Breast epithelium (tissue), 4 donors: ENCODE data around the gene HPN. TPM values are rescaled to one million over a fixed set of nuclear protein-coding genes. Genes with fewer than 3 reads are reported as not detected.

ENCODE experiments used
- DNase-seq, 2 donors: peaks; one replicate each; pipeline ENCODE4 v3.0.0-alpha.2; 2019; ENCODE audit warnings: low spot score in 2 of 2
- H3K27ac ChIP-seq, 2 donors: fragments of 200-600 bp; sonication (generic) in 1 of 2; one replicate each; pipeline ENCODE4 v1.5.1; 2016 to 2019; ENCODE audit warnings: mild to moderate bottlenecking in 1 of 2
- H3K27me3 ChIP-seq, 2 donors: fragments of 200-600 bp; sonication (generic) in 1 of 2; one replicate each; pipeline versions ENCODE4 v1.5.1 to v1.6.0; 2017 to 2019; ENCODE audit warnings: control low read depth in 1 of 2, mild to moderate bottlenecking in 1 of 2
- H3K36me3 ChIP-seq: fragments of 200-600 bp; one replicate; pipeline ENCODE4 v1.5.1; 2019
- H3K4me1 ChIP-seq, 2 donors: fragments of 200-600 bp; sonication (generic); one replicate each; pipeline ENCODE4 v1.5.1; 2016 to 2019; ENCODE audit warnings: control low read depth in 1 of 2
- H3K4me3 ChIP-seq, 3 donors: fragments of 200-600 bp; sonication (generic); 1 replicate in 2 of 3; 2 replicates in 1 of 3; pipeline ENCODE4 v1.5.1; 2016 to 2019; ENCODE audit warnings: mild to moderate bottlenecking in 3 of 3, moderate library complexity in 2 of 3
- H3K9me3 ChIP-seq, 2 donors: fragments of 200-600 bp; sonication (generic) in 1 of 2; one replicate each; pipeline ENCODE4 v1.5.1; 2016 to 2019; ENCODE audit warnings: control low read depth in 1 of 2
- CTCF ChIP-seq, 3 donors: fragments of 450-650 bp; IDR thresholded peaks; one replicate each; pipeline ENCODE4 v1.5.1; 2016 to 2017; ENCODE audit warnings: antibody characterized with exemption in 3 of 3, mild to moderate bottlenecking in 3 of 3, moderate library complexity in 3 of 3
- POLR2A ChIP-seq: fragments of 450-650 bp; IDR thresholded peaks from one replicate; pipeline ENCODE4 v1.6.1; 2016; ENCODE audit warnings: antibody characterized with exemption, mild to moderate bottlenecking, moderate library complexity
- POLR2AphosphoS5 ChIP-seq, 3 donors: sonication (generic); formaldehyde crosslinking; IDR thresholded peaks; one replicate each; pipeline ENCODE4 v1.6.1; 2017; ENCODE audit warnings: antibody characterized with exemption in 3 of 3
- intact Hi-C: fragments of 100-400 bp; cut with DNase I; formaldehyde crosslinking; loops from one replicate; pipeline ENCODE4 v1.15.1; 2023; ENCODE audit warnings: low total_unique reads
- total RNA-seq, 3 donors: library from RNA; depleted of rRNA; stranded (reverse); fragments of >200 nt; gene quantifications; one replicate each; pipeline ENCODE4 v1.1.0, GENCODE V29; 2016

The HPN gene
- total RNA-seq, 3 donors from 2014 or later = 1.8 to 18.0 (median 8.5) TPM

GRCh38 chr19:35068941-35069634 lies 27.6 kb downstream of the HPN start:
- TF ChIP-seq CTCF (IDR thresholded peaks at IDR 0.05) = no peak
- no peak for TF ChIP-seq POLR2A
- TF ChIP-seq POLR2AphosphoS5 (IDR thresholded peaks at IDR 0.05) = no peak
- Histone ChIP-seq H3K4me3 (no peak overlapping the region), H3K27ac (no peak overlapping the region), H3K27me3 (no peaks in the 10 kb centered on the region), H3K9me3 (peaks cover 0 to 3% of the 10 kb centered on the region in 2 donors), H3K4me1 (no peaks in the 10 kb centered on the region), H3K36me3 (no peaks in the 10 kb centered on the region)
- intact Hi-C loops = loop anchor here (5.0 kb wide), 1 partner anchor 63 kb away; no protein-coding TSS in a partner anchor
- DNase-seq = no peak

GRCh38 chr19:35069696-35070095 lies 28.2 kb downstream of the HPN start:
- Histone ChIP-seq H3K9me3 (peaks cover 0 to 3% of the 10 kb centered on the region in 2 donors), H3K4me1 (no peaks in the 10 kb centered on the region), H3K4me3 (no peak overlapping the region), H3K27ac (no peak overlapping the region), H3K27me3 (no peaks in the 10 kb centered on the region), H3K36me3 (no peaks in the 10 kb centered on the region)
- intact Hi-C loops = loop anchor here (5.0 kb wide), 1 partner anchor 63 kb away; no protein-coding TSS in a partner anchor
- DNase-seq = no peak
- no peak for TF ChIP-seq POLR2A
- TF ChIP-seq CTCF (IDR thresholded peaks at IDR 0.05) = no peak
- TF ChIP-seq POLR2AphosphoS5 (IDR thresholded peaks at IDR 0.05) = no peak

- no peak for DNase-seq
- Histone ChIP-seq H3K4me1 (no peaks in the 10 kb centered on the region), H3K9me3 (peaks cover 0 to 3% of the 10 kb centered on the region in 2 donors), H3K27ac (no peak overlapping the region), H3K4me3 (no peak overlapping the region), H3K27me3 (no peaks in the 10 kb centered on the region), H3K36me3 (no peaks in the 10 kb centered on the region)
- intact Hi-C loops = no loop called here
- TF ChIP-seq CTCF (IDR thresholded peaks at IDR 0.05) (no peak), POLR2AphosphoS5 (IDR thresholded peaks at IDR 0.05) (no peak), POLR2A (no peak)
These were observed 28.9 kb downstream of the HPN start for GRCh38 chr19:35070471-35070870.

GRCh38 chr19:35073516-35073915 lies 32.0 kb downstream of the HPN start:
- Histone ChIP-seq H3K27me3 (no peaks in the 10 kb centered on the region), H3K4me3 (no peak overlapping the region), H3K36me3 (no peaks in the 10 kb centered on the region), H3K9me3 (peaks cover 0 to 3% of the 10 kb centered on the region in 2 donors), H3K4me1 (no peaks in the 10 kb centered on the region), H3K27ac (no peak overlapping the region)
- no peak for DNase-seq
- no peak for TF ChIP-seq POLR2AphosphoS5 (IDR thresholded peaks at IDR 0.05)
- no peak for TF ChIP-seq POLR2A
- TF ChIP-seq CTCF (IDR thresholded peaks at IDR 0.05) = no peak
- intact Hi-C loops = no loop called here

GRCh38 chr19:35073941-35074340 lies 32.4 kb downstream of the HPN start:
- TF ChIP-seq POLR2AphosphoS5 (IDR thresholded peaks at IDR 0.05) = no peak
- no peak for TF ChIP-seq POLR2A
- no peak for TF ChIP-seq CTCF (IDR thresholded peaks at IDR 0.05)
- DNase-seq = no peak
- no peaks in the 10 kb centered on the region for H3K27me3 ChIP-seq
- H3K9me3 ChIP-seq = peaks cover 0 to 3% of the 10 kb centered on the region in 2 donors
- no peak overlapping the region for H3K4me3 ChIP-seq
- no peak overlapping the region for H3K27ac ChIP-seq
- no peaks in the 10 kb centered on the region for H3K4me1 ChIP-seq
- intact Hi-C loops = no loop called here
- no peaks in the 10 kb centered on the region for H3K36me3 ChIP-seq
